GM12874 (cell line): ENCODE measurements around the gene PLXNA1.

Experiments used
- TF ChIP-seq, protein P1 (sequence below): IDR thresholded peaks from 2 replicates; pipeline ENCODE4 v1.5.1; 2011; ENCODE audit warnings: low read depth, mild to moderate bottlenecking, control low read depth, low read length, moderate library complexity; ENCODE audit not compliant: insufficient read depth

The PLXNA1 gene

GRCh38 chr3:127019449-127019848 lies 36.5 kb downstream of the PLXNA1 start:
- TF ChIP-seq, protein P1, sequence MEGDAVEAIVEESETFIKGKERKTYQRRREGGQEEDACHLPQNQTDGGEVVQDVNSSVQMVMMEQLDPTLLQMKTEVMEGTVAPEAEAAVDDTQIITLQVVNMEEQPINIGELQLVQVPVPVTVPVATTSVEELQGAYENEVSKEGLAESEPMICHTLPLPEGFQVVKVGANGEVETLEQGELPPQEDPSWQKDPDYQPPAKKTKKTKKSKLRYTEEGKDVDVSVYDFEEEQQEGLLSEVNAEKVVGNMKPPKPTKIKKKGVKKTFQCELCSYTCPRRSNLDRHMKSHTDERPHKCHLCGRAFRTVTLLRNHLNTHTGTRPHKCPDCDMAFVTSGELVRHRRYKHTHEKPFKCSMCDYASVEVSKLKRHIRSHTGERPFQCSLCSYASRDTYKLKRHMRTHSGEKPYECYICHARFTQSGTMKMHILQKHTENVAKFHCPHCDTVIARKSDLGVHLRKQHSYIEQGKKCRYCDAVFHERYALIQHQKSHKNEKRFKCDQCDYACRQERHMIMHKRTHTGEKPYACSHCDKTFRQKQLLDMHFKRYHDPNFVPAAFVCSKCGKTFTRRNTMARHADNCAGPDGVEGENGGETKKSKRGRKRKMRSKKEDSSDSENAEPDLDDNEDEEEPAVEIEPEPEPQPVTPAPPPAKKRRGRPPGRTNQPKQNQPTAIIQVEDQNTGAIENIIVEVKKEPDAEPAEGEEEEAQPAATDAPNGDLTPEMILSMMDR: no peak

GRCh38 chr3:127020543-127020942 lies 37.6 kb downstream of the PLXNA1 start:
- TF ChIP-seq, protein P1: no peak

- TF ChIP-seq, protein P1: no peak
These were observed 39.9 kb downstream of the PLXNA1 start for GRCh38 chr3:127022849-127023248.

GRCh38 chr3:127025456-127025855 lies 42.5 kb downstream of the PLXNA1 start:
- TF ChIP-seq, protein P1: no peak

DNA sequence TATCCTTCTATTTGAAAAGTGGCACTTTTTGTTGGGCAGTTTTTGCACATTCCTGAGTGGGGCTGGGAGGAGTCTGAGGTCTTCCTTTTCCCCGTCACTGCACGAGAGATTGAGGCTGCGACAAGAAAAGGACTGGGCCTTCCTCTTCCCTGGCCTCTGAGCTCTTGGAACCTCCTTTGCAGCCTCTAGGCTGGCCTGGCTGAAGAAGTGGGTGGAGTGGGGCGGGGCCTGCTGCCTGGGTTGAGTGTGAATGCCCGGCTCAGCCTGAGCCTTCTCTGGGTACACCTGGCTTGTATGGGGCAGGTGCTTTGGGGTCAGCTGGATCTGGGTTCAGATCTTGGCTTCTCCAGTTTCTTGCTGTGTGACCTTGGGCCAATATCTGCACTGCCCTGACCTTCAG lies 43.1 kb downstream of the PLXNA1 start:
- TF ChIP-seq, protein P1: no peak

- TF ChIP-seq, protein P1: no peak
These were observed 43.7 kb downstream of the PLXNA1 start for GRCh38 chr3:127026661-127027060.

DNA sequence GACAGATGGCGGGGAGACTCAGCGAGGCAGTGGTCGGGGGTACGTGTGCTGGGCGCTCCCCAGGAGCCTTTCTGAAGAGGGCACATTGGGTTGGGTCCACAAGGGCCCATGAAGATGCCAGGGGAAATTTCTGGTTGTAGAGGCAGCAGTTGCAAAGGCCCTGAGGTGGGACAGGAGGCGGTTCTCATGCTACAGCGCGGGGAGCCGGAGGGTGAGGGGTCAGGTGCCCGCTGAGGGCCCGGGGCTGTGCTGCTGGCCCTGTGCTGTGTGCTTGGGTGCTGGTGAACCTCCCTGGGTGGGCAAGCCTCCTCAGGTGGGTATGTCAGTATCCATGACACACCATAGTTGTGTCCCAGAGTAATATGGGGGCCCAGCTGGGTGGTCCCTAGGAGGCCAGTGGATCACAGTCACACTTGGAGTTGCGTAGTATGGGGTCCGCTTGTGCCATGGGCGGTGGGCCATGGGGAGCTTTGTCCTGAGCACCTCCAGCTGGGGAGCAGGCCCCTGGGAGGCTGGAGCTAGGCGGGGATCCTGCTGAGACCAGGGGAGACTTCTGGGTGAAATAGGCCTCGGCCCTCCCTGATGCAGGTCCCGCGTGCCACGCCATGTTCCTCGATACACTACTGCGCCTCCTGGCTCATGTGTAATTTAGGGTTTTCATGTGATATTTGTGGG lies 44.3 kb downstream of the PLXNA1 start:
- TF ChIP-seq, protein P1: no peak
